Muscle layer of colon (tissue), 2 donors: Measurements from ENCODE around the gene PPP1R10.

Experiments used
- H3K27ac ChIP-seq: one replicate; pipeline ENCODE4 v1.7.0; 2013; ENCODE audit warnings: low read depth, mild to moderate bottlenecking, low read length, moderate library complexity
- H3K27me3 ChIP-seq, 2 donors: one replicate each; pipeline ENCODE4 v1.7.0; 2013; ENCODE audit warnings: low read length in 2 of 2, mild to moderate bottlenecking in 2 of 2; ENCODE audit not compliant: insufficient read depth in 2 of 2, control insufficient read depth in 1 of 2
- H3K36me3 ChIP-seq: one replicate; pipeline ENCODE4 v1.7.0; 2013; ENCODE audit warnings: mild to moderate bottlenecking, low read length; ENCODE audit not compliant: insufficient read depth
- H3K4me1 ChIP-seq: one replicate; pipeline ENCODE4 v1.7.0; 2013; ENCODE audit warnings: mild to moderate bottlenecking, low read length; ENCODE audit not compliant: insufficient read depth
- H3K4me3 ChIP-seq, 2 donors: one replicate each; pipeline ENCODE4 v1.7.0; 2013; ENCODE audit warnings: low read length in 2 of 2, low read depth in 1 of 2, mild to moderate bottlenecking in 1 of 2, moderate library complexity in 1 of 2
- H3K9ac ChIP-seq: one replicate; pipeline ENCODE4 v1.7.0; 2013; ENCODE audit warnings: low read length
- H3K9me3 ChIP-seq: one replicate; pipeline ENCODE4 v1.7.0; 2013; ENCODE audit warnings: mild to moderate bottlenecking, low read length
- donor health status: abdominal sarcoma.
- donor health status: Adenocarcinoma of cecum.

Gene PPP1R10

GRCh38 chr6:30646450-30647241 lies 29.6 kb upstream of the PPP1R10 start, which contains the start of gene C6orf136:
Gene C6orf136, plus strand, starts transcription at chr6:30647133. Its CDS starts 99 bp downstream, at chr6:30647232.
- peak within 1 kb of the TSS; percentile 72 to 86 for H3K4me3 ChIP-seq
- H3K36me3 ChIP-seq, result peaks cover 17% of the 10 kb centered on the region

GRCh38 chr6:30645989-30646388 lies 28.9 kb upstream of the PPP1R10 start:
- H3K4me3 ChIP-seq, result no peak overlapping the region
- no peaks in the 10 kb centered on the region for H3K9me3 ChIP-seq
- H3K36me3 ChIP-seq, result peaks cover 17% of the 10 kb centered on the region
- peak overlapping the region; percentile 98 for H3K27ac ChIP-seq
- no peaks in the 10 kb centered on the region for H3K27me3 ChIP-seq
- H3K4me1 ChIP-seq, result peaks cover 14% of the 10 kb centered on the region
- H3K9ac ChIP-seq, result peak overlapping the region; percentile 3

More at GRCh38 chr6:30646450-30647241, 29.6 kb upstream of the PPP1R10 start, which contains the start of gene C6orf136:
- H3K27ac ChIP-seq, result peak within 1 kb of the TSS; percentile 98
- H3K27me3 ChIP-seq, result no peaks in the 10 kb centered on the region
- peaks cover 14% of the 10 kb centered on the region for H3K4me1 ChIP-seq
- H3K9ac ChIP-seq, result peak within 1 kb of the TSS; percentile 85
- no peaks in the 10 kb centered on the region for H3K9me3 ChIP-seq

DNA sequence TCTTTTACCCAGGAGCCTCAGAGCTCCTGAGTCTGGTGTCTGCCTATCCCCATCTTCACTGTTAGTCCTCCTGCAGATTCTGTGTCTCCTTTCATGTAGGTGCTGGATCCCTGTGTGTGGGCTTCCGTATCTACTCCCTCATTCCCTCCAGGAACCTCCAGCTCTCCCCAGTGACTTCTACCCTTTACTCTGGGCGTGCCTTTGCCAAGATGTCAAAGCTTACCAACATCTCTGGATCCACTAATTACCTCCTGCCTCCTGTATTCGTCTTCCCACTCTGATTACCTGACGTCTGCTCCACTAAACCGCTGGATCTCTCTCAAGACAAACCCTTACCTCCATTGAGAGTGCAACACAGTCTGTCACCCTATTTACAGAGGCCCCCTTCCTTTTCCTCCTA lies 27.7 kb upstream of the PPP1R10 start:
- Histone ChIP-seq H3K27ac (no peak overlapping the region), H3K9ac (no peak overlapping the region), H3K4me3 (no peak overlapping the region), H3K4me1 (peaks cover 14% of the 10 kb centered on the region), H3K27me3 (no peaks in the 10 kb centered on the region), H3K9me3 (no peaks in the 10 kb centered on the region), H3K36me3 (peaks cover 23% of the 10 kb centered on the region)

GRCh38 chr6:30643656-30644055 lies 26.6 kb upstream of the PPP1R10 start:
- H3K9me3 ChIP-seq, result no peaks in the 10 kb centered on the region
- H3K4me3 ChIP-seq, result no peak overlapping the region
- H3K4me1 ChIP-seq, result peaks cover 14% of the 10 kb centered on the region
- no peak overlapping the region for H3K27ac ChIP-seq
- no peak overlapping the region for H3K9ac ChIP-seq
- H3K36me3 ChIP-seq, result peaks cover 19% of the 10 kb centered on the region
- no peaks in the 10 kb centered on the region for H3K27me3 ChIP-seq

GRCh38 chr6:30641048-30641447 lies 24.0 kb upstream of the PPP1R10 start:
- Histone ChIP-seq H3K27ac (no peak overlapping the region), H3K27me3 (no peaks in the 10 kb centered on the region), H3K9me3 (no peaks in the 10 kb centered on the region), H3K4me1 (peaks cover under 1% of the 10 kb centered on the region), H3K36me3 (peaks cover 19% of the 10 kb centered on the region), H3K9ac (no peak overlapping the region), H3K4me3 (no peak overlapping the region)

- no peaks in the 10 kb centered on the region for H3K27me3 ChIP-seq
- no peaks in the 10 kb centered on the region for H3K9me3 ChIP-seq
- H3K36me3 ChIP-seq, result peaks cover 19% of the 10 kb centered on the region
- no peak overlapping the region for H3K4me3 ChIP-seq
- no peak overlapping the region for H3K9ac ChIP-seq
- no peaks in the 10 kb centered on the region for H3K4me1 ChIP-seq
- no peak overlapping the region for H3K27ac ChIP-seq
Observed at GRCh38 chr6:30640481-30640880, 23.4 kb upstream of the PPP1R10 start.

DNA sequence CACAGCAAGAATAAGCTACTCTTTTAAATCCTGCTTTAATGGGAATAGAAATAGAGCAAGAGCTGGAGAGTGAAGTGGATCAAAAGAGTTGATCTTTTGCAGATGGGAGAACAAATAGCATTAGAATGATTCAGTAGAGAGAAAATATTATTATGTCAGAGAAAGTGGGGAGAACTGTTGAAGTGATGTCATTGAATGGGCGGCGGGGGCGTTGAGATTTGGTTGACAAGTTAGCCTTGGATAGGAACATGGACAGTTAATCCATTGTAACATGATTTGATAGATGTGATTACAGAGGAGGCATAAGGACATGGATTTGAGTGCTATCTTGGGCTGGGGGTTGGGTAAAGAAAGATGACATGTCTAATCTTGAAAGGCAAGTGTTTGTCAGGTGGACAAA lies 18.8 kb upstream of the PPP1R10 start:
- Histone ChIP-seq H3K27me3 (no peaks in the 10 kb centered on the region), H3K9me3 (no peaks in the 10 kb centered on the region), H3K9ac (no peak overlapping the region), H3K4me1 (no peaks in the 10 kb centered on the region), H3K27ac (no peak overlapping the region), H3K36me3 (peaks cover 18% of the 10 kb centered on the region), H3K4me3 (no peak overlapping the region)

GRCh38 chr6:30626484-30627366 lies 9.7 kb upstream of the PPP1R10 start, which contains the start of gene ATAT1:
Gene ATAT1, plus strand, starts transcription at chr6:30626874.
- Histone ChIP-seq H3K9ac (peak within 1 kb of the TSS; percentile 97), H3K4me3 (peak within 1 kb of the TSS; percentile 52 to 92), H3K27me3 (no peaks in the 10 kb centered on the region), H3K4me1 (peaks cover 11% of the 10 kb centered on the region), H3K9me3 (no peaks in the 10 kb centered on the region), H3K27ac (peak within 1 kb of the TSS; percentile 85), H3K36me3 (peaks cover 42% of the 10 kb centered on the region)

GRCh38 chr6:30625511-30625910 lies 8.5 kb upstream of the PPP1R10 start:
- H3K9me3 ChIP-seq, result no peaks in the 10 kb centered on the region
- H3K9ac ChIP-seq, result no peak overlapping the region
- peaks cover 53% of the 10 kb centered on the region for H3K36me3 ChIP-seq
- H3K27me3 ChIP-seq, result no peaks in the 10 kb centered on the region
- no peak overlapping the region for H3K4me3 ChIP-seq
- no peak overlapping the region for H3K27ac ChIP-seq
- H3K4me1 ChIP-seq, result peaks cover 11% of the 10 kb centered on the region

- peaks cover 46% of the 10 kb centered on the region for H3K36me3 ChIP-seq
- no peak overlapping the region for H3K9ac ChIP-seq
Observed at GRCh38 chr6:30619561-30619960, 2.5 kb upstream of the PPP1R10 start.

GRCh38 chr6:30618270-30618797 lies 1.3 kb upstream of the PPP1R10 start:
- Histone ChIP-seq H3K4me3 (peak overlapping the region; percentile 38 to 67), H3K36me3 (peaks cover 43% of the 10 kb centered on the region), H3K9ac (peak overlapping the region; percentile 81), H3K9me3 (no peaks in the 10 kb centered on the region), H3K27me3 (no peaks in the 10 kb centered on the region), H3K27ac (peak overlapping the region; percentile 62), H3K4me1 (peaks cover 20% of the 10 kb centered on the region)

More at GRCh38 chr6:30619561-30619960, 2.5 kb upstream of the PPP1R10 start:
- Histone ChIP-seq H3K27me3 (no peaks in the 10 kb centered on the region), H3K9me3 (no peaks in the 10 kb centered on the region), H3K4me1 (peaks cover 8% of the 10 kb centered on the region), H3K27ac (no peak overlapping the region), H3K4me3 (no peak overlapping the region)
